IPS DF 4.7 (cell line): ENCODE results near the gene PPP6C.
"Not testable (repeated sequence)": the region's sequence is repeated elsewhere in the genome, so short reads cannot be mapped to it uniquely, and the experiment has no call there.

Source experiments
- DNase-seq: peaks from one replicate; pipeline ENCODE4 v3.0.0-alpha.2; 2013; ENCODE audit warnings: low spot score; ENCODE audit errors: extremely low read depth

The PPP6C gene

GRCh38 chr9:125189361-125190289 is at the start of gene PPP6C:
Gene PPP6C, minus strand, starts transcription at chr9:125189803. Its CDS starts 85 bp downstream, at chr9:125189718.
- DNase-seq = peak; percentile 56

- no peak for DNase-seq
These were observed 49.4 kb upstream of the PPP6C start for GRCh38 chr9:125238915-125239446.

DNA sequence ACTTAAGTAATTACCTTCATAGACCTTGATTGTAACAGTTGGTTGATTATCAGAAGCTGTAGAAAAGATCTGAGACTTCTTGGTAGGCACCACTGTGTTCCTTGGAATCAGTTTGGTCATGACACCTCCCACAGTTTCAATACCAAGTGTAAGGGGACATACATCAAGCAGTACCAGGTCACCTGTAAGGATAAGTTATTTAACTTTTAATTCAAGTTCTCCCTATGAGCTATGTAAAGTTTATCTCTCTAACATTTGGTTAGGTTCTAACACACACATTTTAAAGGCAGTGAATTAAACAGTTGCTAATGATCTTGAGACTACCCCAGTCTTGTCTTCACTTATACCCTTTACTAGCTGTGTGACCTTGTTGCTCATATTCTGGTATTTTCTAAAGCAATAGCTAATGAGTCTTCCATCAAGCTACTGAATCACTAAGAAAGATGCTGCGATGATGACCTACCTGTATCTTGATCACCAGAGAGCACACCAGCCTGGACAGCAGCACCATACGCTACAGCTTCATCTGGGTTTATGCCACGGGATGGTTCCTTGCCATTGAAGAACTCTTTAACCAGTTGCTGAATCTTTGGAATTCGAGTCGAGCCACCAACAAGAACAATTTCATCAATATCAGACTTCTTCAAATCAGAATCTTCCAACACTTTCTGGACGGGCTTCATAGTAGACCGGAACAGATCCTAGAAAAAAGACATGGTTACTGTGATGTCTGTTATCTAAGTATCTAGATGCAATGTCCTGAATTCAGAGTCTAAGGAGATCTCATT is 48.7 kb upstream of the PPP6C start:
- DNase-seq = no peak

- not testable (repeated sequence) for DNase-seq
These were observed 47.0 kb upstream of the PPP6C start for GRCh38 chr9:125236520-125237159.

DNA sequence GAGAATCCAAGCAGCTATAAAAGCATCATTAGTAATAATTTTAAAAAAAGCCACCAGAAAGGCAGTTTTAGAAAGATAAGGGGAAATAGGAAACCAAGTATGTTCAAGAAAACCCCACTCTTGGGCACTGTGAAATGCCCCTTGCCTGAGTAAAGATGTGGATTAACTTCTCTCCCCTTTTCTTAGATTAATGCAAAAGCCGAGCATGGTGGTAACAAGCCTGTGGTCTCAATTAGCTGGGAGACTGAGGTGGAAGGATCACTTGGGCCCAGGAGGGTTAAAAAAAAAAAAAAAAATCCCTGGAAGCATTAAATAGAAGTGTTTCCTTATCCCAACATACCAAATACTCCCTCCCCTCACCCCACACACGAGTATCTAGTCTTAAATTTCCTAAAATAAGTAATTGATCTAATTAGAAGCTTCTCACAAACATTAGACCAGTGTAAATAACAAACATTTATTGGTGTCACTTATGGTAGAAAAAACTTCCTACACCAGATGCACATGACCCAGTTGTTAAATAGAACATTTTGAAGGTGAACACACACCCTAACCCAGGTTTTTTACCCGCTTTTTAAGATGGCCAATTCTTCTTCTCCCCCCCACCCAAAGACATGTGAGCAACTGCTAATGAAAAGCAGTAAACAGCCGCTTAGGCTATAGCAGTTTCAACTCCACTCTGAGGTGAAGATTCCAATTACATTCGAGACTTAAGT is 46.4 kb upstream of the PPP6C start:
- DNase-seq = no peak

- DNase-seq = not testable (repeated sequence)
These were observed 44.5 kb upstream of the PPP6C start for GRCh38 chr9:125234099-125234498.

DNA sequence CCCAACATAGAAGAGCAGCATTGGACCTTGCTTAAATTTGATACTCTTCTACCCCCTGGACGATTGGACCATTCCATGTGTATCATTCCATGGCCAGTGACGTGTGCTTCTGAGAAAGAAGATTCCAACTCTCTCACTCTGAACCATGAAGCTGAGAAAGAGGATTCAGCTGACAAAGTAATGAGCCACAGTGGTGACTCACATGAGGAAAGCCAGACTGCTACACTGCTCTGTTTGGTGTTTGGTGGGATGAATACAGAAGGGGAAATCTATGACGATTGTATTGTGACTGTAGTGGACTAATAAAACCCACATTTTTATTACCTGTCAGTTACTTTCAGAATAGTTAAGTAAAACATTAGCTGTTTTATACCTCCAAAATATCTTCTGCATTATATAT is 44.1 kb upstream of the PPP6C start:
- no peak for DNase-seq

DNA sequence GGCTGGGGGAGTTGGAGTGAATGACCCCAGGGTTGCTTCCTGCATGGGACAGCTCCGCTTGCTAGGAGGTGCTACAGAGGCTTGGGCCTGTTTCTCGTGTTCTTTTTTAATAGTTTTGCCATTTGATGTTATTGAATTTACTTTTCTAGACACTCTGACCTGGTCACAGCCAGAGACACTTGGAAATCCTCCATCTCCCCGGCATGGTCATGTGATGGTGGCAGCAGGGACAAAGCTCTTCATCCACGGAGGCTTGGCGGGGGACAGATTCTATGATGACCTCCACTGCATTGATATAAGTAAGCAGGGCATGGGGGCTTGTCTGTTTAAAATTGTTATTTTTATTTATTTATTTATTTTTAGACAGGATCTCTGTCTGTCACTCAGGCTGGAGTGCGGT is 38.2 kb upstream of the PPP6C start:
- no peak for DNase-seq

DNA sequence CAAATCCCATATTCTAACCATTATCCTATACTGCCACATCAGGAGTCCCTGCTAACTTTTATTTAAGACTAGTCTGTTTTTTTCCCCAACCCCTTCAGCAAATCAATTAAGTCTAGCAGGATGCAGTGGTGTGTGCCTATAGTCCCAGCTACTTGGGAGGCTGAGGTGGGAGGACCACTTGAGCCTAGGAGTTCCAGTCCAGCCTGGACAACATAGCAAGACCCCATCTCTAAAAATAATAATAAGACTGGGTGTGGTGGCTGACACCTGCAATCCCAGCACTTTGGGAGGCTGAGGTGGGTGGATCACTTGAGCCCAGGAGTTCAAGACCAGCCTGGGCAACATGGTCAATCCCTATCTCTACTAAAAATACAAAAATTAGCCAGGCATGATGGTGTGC is 35.3 kb upstream of the PPP6C start:
- DNase-seq = not testable (repeated sequence)

DNA sequence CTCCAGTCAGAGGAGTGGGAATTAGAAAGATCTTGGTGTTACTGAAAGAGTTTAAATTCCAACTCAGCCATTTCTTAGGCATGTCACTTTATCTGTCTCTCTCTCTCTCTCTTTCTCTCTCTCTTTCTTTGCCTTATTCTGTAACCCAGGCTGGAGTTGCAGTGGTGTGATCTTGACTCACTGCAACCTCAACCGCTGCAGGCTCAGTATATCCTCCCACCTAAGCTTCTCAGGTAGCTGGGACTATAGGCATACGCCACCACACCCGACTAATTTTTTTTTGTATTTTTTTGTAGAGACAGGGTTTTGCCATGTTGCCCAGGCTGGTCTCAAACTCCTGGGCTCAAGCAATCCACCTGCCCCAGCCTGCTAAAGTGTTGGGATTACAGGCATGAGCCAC is 29.0 kb upstream of the PPP6C start:
- no peak for DNase-seq

DNA sequence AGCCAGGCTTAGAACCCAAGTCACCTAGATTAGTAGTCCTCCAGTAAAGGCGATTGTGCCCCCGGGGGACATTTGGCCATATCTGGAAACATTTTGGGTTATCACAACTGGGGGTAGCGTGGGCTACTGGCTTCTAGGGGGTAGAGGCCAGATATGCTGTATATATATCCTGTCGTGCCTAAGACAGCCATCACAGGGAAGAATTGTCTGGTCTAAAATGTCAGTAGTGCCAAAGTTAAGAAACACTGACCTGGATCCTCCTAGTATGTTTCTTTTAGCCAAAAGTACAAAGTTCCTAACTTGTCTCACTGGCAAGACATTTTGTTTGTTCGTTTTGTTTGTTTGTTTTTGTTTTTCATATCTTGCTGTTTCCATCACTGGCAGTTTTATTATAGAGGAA is 24.6 kb upstream of the PPP6C start:
- DNase-seq = no peak

DNA sequence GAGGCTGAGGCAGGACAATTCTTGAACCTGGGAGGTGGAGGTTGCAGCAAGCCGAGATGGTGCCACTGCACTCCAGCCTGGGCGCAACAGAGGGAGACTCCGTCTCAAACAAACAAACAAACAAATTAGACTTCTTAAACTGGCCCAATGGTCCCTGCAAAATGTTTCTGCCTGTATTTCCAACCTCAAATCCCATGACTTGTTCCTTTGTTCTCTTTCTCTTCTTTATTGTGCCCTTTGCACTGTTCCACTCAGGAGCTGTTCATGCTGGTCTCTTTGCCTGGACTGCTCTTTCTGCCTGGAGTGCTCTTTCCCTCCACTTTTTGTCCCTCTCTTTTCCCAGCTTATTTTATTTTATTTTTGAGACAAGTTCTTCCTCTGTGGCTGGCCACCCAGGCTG is 14.9 kb upstream of the PPP6C start:
- DNase-seq = no peak

GRCh38 chr9:125202846-125203618 is 13.4 kb upstream of the PPP6C start:
- no peak for DNase-seq

DNA sequence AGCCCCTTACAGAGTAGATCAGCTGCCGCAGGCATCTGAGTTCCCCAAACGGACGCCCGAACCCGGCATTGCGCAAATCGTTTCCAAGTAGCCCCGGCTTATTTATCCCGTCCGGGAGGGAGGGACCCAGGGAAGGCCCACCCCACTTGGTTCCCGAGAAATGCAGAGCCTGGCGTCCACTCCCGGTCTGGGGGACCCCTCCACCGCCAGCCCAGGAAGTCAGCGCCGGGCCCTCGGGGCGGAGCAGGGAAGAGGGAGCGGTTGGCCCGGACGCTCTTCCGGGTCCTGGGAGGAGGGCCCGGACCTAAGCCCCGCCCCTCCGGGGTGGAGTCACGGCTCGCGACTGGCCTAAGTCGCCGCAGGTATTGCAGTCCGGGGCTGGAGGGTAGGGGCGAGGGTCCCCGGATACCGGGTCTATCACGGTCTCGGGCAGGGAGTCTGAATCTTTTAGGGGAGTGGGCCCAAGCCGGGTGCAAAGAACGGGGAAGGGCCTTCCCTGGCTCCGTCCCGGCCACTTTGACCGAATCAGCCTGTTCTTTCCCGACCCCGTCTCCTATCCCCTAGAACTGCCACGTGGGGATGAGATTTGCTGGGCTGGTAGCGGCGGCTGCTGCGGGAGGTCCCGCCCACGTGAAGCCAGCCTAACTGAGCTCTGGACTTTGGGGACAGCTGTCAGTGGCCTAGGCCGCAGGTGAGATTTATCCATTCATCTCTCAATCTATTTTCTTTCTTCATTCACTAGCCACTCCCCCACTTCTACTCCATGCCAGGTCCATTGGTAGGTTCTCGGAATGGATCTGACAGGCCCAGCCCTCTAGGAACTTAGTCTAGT is 10.8 kb upstream of the PPP6C start, which contains the start of gene RABEPK:
RABEPK (plus strand) TSS at position 327 of the 832 bp plus-strand sequence. CDS start 2,472 bp downstream, outside the sequence.
- DNase-seq = peak; percentile 74

DNA sequence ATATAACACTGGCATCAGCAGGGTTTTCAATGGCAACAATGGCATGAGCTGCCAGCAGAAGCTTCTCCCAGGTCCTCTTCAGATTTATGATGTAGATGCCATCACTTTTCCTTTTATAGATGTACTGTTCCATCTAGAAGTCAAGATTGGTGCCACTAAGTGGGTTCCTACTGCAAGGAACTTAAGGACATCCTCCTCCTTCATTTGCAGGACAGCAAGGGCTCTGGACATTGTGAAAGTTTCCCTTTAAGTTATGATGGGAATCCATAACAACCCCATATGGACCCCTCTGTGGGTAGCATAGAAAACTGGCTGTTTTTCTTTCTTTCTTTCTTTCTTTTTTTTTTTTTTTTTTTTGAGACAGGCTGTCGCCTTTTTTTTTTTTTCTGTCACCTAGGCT is 6.0 kb upstream of the PPP6C start:
- DNase-seq = not testable (repeated sequence)

DNA sequence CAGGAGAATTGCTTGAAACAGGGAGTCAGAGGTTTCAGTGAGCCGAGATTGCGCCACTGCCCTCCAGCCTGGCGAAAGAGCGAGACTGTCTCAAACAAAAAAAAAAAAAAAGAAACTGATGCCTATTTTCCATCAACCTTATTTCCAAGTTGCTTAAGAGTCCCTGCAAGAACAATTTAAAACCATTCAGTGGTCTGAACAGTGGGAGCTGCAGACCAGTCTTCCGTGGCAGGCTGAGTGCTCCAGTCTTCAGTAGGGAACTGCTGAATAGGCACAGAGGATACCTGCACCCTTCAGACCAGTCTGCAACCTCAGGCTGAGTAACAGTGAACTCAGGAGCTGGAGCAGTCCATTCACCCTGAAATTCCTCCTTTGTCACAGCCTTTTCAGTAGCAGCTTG is 4.9 kb upstream of the PPP6C start:
- not testable (repeated sequence) for DNase-seq

- no peak for DNase-seq
These were observed 778 bp upstream of the PPP6C start for GRCh38 chr9:125190361-125190801.

- no peak for DNase-seq
These were observed 617 bp downstream of the PPP6C start for GRCh38 chr9:125189011-125189360.

GRCh38 chr9:125183561-125183960 is 6.0 kb downstream of the PPP6C start:
- no peak for DNase-seq
